ENCODE results near the gene KRT10.
A peak's percentile ranks its signal among the peaks of the same experiment; 100 is the strongest.

Gene KRT10

DNA sequence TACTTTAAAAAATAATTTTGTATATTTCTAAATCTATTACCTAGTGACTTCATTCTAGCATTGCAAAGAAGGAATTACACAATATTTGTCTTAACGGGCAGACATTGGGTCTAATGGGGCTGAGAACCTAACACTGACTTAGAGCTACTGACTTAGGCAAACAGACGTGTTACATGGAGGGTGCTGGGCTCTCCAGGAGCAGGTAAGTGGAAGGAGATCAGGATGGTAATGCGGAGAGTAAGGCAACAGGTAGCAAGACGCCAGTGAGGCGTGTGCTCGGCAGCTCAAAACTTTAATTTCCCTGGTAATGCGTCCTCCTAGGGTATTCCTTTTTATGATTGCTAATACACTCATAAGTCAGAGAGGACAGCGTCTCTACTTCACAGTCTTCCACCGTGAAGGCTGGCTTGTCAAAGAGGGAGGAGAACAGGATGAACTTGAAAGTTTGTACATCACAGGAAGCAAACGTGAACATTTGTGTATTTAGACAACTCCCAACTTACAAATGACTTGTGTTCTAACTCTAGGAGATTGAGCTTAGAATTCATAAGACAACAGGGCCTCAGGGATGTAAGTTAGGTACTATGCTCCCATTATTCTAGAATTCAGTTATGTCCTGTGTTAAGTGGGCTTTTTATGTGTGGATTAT lies 27.3 kb downstream of the KRT10 start:
- ChIA-PET CTCF (interaction anchor here (0.6 to 1.5 kb wide), 6 partner anchors 175 to 868 kb away, joined by 3 to 5 read pairs (median 3); no protein-coding TSS in a partner anchor), POLR2A (no interaction called here)
- Histone ChIP-seq H3K4me3 (ENCODE audit: low read depth, low read length) (no peak overlapping the region), H3K36me3 (ENCODE audit: control insufficient read depth in 2 of 2, insufficient read depth in 1 of 2, low read length in 2 of 2) (no peaks in the 10 kb centered on the region), H3K9me3 (ENCODE audit: control insufficient read depth, insufficient read depth, low read depth, low read length) (no peaks in the 10 kb centered on the region), H3K27ac (ENCODE audit: extremely low read depth, low read depth, low read length) (no peak overlapping the region), H3K4me1 (ENCODE audit: control insufficient read depth, insufficient read depth, low read length) (no peaks in the 10 kb centered on the region)
- no peak for TF ChIP-seq ZNF24 (tag by site-specific recombination; IDR thresholded peaks at IDR 0.05)
- peak; percentile 59 for TF ChIP-seq SCRT2 (tag by site-specific recombination; IDR thresholded peaks at IDR 0.05)

DNA sequence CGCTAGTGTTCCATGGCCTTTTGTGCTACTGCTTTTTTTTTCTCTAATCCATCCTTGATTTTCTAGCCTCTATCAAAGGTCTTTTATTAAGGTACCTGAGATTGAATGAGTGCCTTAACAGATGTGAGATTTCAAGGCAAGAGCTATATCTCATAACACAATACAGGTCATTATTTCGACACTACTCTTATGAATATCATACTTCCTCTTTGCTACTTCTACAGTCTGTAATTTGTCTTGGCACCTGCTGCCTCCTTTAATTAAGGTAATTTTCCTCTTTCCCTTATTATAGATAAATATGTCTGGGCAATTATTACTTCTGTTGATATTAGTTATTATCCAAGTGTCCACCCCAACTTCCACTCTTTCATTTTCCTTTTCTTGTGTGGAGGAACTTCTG lies 27.9 kb downstream of the KRT10 start:
- H3K9me3 ChIP-seq (ENCODE audit: control insufficient read depth, insufficient read depth, low read depth, low read length): no peaks in the 10 kb centered on the region
- H3K4me3 ChIP-seq (ENCODE audit: low read depth, low read length): no peak overlapping the region
- H3K4me1 ChIP-seq (ENCODE audit: control insufficient read depth, insufficient read depth, low read length): no peaks in the 10 kb centered on the region
- POLR2A ChIA-PET: no interaction called here
- CTCF ChIA-PET: interaction anchor here (0.8 to 1.5 kb wide), 3 partner anchors 175 to 754 kb away, joined by 3 to 4 read pairs (median 3); no protein-coding TSS in a partner anchor
- no peaks in the 10 kb centered on the region for H3K36me3 ChIP-seq (ENCODE audit: control insufficient read depth in 2 of 2, insufficient read depth in 1 of 2, low read length in 2 of 2)
- no peak overlapping the region for H3K27ac ChIP-seq (ENCODE audit: extremely low read depth, low read depth, low read length)
- TF ChIP-seq ZNF549 (tag by site-specific recombination; IDR thresholded peaks at IDR 0.05): no peak
- no peak for TF ChIP-seq ZNF221 (tag by site-specific recombination; IDR thresholded peaks at IDR 0.05; ENCODE audit: borderline replicate concordance)
- TF ChIP-seq ZNF548 (tag by site-specific recombination; IDR thresholded peaks at IDR 0.05): no peak
- TF ChIP-seq ZSCAN30 (tag by site-specific recombination; IDR thresholded peaks at IDR 0.05): no peak
- no peak for TF ChIP-seq ZNF449 (tag by site-specific recombination; IDR thresholded peaks at IDR 0.05)
- TF ChIP-seq ZNF544 (tag by site-specific recombination; IDR thresholded peaks at IDR 0.05): no peak
- TF ChIP-seq ZNF433 (tag by site-specific recombination; IDR thresholded peaks at IDR 0.05; ENCODE audit: low read depth): no peak

GRCh38 chr17:40793832-40794231 lies 28.6 kb downstream of the KRT10 start:
- no peak overlapping the region for H3K27ac ChIP-seq (ENCODE audit: extremely low read depth, low read depth, low read length)
- no peak overlapping the region for H3K4me3 ChIP-seq (ENCODE audit: low read depth, low read length)
- H3K9me3 ChIP-seq (ENCODE audit: control insufficient read depth, insufficient read depth, low read depth, low read length): no peaks in the 10 kb centered on the region
- ChIA-PET CTCF (interaction anchor here (0.6 to 3.3 kb wide), 6 partner anchors 18 to 755 kb away, joined by 3 to 20 read pairs (median 4); no protein-coding TSS in a partner anchor), POLR2A (no interaction called here)
- no peaks in the 10 kb centered on the region for H3K36me3 ChIP-seq (ENCODE audit: control insufficient read depth in 2 of 2, insufficient read depth in 1 of 2, low read length in 2 of 2)
- TF ChIP-seq TRIM28 (IDR thresholded peaks at IDR 0.05; ENCODE audit: borderline replicate concordance, low read length) (no peak), ZXDB (tag by site-specific recombination; IDR thresholded peaks at IDR 0.05) (no peak), SP2 (tag by site-specific recombination; IDR thresholded peaks at IDR 0.05) (no peak), ZNF214 (tag by site-specific recombination; IDR thresholded peaks at IDR 0.05; ENCODE audit: borderline replicate concordance) (no peak), ZNF394 (tag by site-specific recombination; IDR thresholded peaks at IDR 0.05; ENCODE audit: borderline replicate concordance) (no peak), ZNF571 (tag by site-specific recombination; IDR thresholded peaks at IDR 0.05) (no peak), INSM2 (tag by site-specific recombination; IDR thresholded peaks at IDR 0.05) (no peak), ZNF626 (tag by site-specific recombination; IDR thresholded peaks at IDR 0.05) (no peak), ZNF23 (tag by site-specific recombination; IDR thresholded peaks at IDR 0.05; ENCODE audit: borderline replicate concordance) (no peak), ZNF830 (tag by site-specific recombination; IDR thresholded peaks at IDR 0.05; ENCODE audit: low read depth) (no peak), HOXC10 (CRISPR knock-in tag; IDR thresholded peaks at IDR 0.05) (no peak), ZNF560 (tag by site-specific recombination; IDR thresholded peaks at IDR 0.05; ENCODE audit: borderline replicate concordance) (no peak), MZF1 (tag by site-specific recombination; IDR thresholded peaks at IDR 0.05; ENCODE audit: borderline replicate concordance) (no peak), SP3 (tag by site-specific recombination; IDR thresholded peaks at IDR 0.05) (no peak)
- TF ChIP-seq, protein P1, sequence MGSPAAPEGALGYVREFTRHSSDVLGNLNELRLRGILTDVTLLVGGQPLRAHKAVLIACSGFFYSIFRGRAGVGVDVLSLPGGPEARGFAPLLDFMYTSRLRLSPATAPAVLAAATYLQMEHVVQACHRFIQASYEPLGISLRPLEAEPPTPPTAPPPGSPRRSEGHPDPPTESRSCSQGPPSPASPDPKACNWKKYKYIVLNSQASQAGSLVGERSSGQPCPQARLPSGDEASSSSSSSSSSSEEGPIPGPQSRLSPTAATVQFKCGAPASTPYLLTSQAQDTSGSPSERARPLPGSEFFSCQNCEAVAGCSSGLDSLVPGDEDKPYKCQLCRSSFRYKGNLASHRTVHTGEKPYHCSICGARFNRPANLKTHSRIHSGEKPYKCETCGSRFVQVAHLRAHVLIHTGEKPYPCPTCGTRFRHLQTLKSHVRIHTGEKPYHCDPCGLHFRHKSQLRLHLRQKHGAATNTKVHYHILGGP (tag by site-specific recombination; IDR thresholded peaks at IDR 0.05): no peak
- no peaks in the 10 kb centered on the region for H3K4me1 ChIP-seq (ENCODE audit: control insufficient read depth, insufficient read depth, low read length)

Data from HEK293 (cell line).